ENCODE results near the gene PARVB.

- no peak for TF ChIP-seq EP300 (IDR thresholded peaks at IDR 0.05)
- no peak for TF ChIP-seq CTCF (IDR thresholded peaks at IDR 0.05)
Observed at GRCh38 chr22:44133901-44134571, 109.9 kb downstream of the PARVB start.
